Colonic mucosa (tissue), 4 donors: ENCODE results near the gene MB21D2. TPM values are rescaled to one million over a fixed set of nuclear protein-coding genes. Genes with fewer than 3 reads are reported as not detected.

Source experiments
- DNase-seq: peaks from one replicate; pipeline ENCODE4 v3.0.0-alpha.2; 2020
- H3K27ac ChIP-seq: fragments of 200-600 bp; one replicate; pipeline ENCODE4 v1.8.0; 2021
- H3K27me3 ChIP-seq: fragments of 200-600 bp; one replicate; pipeline ENCODE4 v1.8.0; 2021
- H3K36me3 ChIP-seq: fragments of 200-600 bp; one replicate; pipeline ENCODE4 v1.8.0; 2021
- H3K4me1 ChIP-seq: fragments of 200-600 bp; one replicate; pipeline ENCODE4 v1.8.0; 2021; ENCODE audit warnings: mild to moderate bottlenecking
- H3K4me3 ChIP-seq: fragments of 200-600 bp; one replicate; pipeline ENCODE4 v1.8.0; 2021
- H3K9ac ChIP-seq, 2 donors: one replicate each; pipeline ENCODE4 v1.7.0; 2013; ENCODE audit warnings: control low read depth in 2 of 2, low read depth in 2 of 2, low read length in 2 of 2
- H3K9me3 ChIP-seq: fragments of 200-600 bp; one replicate; pipeline ENCODE4 v1.8.0; 2021
- intact Hi-C: fragments of 100-400 bp; cut with DNase I; formaldehyde crosslinking; loops from one replicate; pipeline ENCODE4 v1.14.1; 2022
- total RNA-seq, 2 donors: library from RNA; stranded (reverse); fragmentation: NEBNext Ultra II Directional in 1 of 2; extraction: Animal tissue kit (Norgen Biotek cat#: 25700) in 1 of 2; gene quantifications; one replicate each; pipeline ENCODE4 v1.2.1, GENCODE V29; 2021
- TF ChIP-seq, protein P1 (sequence below): fragments of 200-600 bp; IDR thresholded peaks from one replicate; pipeline ENCODE4 v1.8.0; 2022; ENCODE audit warnings: antibody characterized with exemption, mild to moderate bottlenecking
- donor health status: healthy.
- donor health status: DM: no; HTN: no; CAD: no.
- donor health status: DM: no; HTN: no; CAD: no.

The MB21D2 gene
- total RNA-seq, 2 donors from 2014 or later = 2.8 to 4.4 TPM

DNA sequence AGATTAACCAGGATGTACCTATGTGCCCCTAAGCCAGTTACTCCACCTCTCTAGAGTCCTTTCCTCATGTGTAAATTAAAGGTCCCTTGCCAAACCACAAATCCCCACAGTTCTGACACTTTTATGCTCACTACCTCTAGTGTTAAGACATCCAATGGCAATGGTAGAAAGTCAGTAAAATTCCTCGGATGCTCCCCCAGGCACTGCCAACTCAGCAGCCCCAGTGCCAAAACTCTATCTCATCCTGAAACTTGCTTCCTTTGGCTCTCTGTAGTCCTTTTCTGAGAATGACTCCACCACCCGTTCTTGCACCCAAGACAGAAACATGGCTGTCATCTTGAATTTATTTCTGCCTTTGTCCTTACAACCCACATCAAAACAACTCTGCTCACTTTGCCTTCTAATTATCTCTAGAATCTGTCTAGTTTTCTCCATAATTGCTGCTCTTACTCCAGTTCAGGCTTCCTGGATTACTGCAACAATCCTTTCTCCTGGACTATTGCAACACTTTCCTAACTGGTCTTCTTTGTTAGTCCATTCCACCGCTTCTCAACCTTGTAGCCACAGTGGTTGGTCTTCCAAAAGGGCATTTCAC, 41.6 kb downstream of the MB21D2 start:
- no peak overlapping the region for H3K9ac ChIP-seq
- intact Hi-C loops = no loop called here
- H3K27ac ChIP-seq = no peak overlapping the region
- H3K36me3 ChIP-seq = no peaks in the 10 kb centered on the region
- no peaks in the 10 kb centered on the region for H3K9me3 ChIP-seq
- H3K4me3 ChIP-seq = no peak overlapping the region
- TF ChIP-seq, protein P1, sequence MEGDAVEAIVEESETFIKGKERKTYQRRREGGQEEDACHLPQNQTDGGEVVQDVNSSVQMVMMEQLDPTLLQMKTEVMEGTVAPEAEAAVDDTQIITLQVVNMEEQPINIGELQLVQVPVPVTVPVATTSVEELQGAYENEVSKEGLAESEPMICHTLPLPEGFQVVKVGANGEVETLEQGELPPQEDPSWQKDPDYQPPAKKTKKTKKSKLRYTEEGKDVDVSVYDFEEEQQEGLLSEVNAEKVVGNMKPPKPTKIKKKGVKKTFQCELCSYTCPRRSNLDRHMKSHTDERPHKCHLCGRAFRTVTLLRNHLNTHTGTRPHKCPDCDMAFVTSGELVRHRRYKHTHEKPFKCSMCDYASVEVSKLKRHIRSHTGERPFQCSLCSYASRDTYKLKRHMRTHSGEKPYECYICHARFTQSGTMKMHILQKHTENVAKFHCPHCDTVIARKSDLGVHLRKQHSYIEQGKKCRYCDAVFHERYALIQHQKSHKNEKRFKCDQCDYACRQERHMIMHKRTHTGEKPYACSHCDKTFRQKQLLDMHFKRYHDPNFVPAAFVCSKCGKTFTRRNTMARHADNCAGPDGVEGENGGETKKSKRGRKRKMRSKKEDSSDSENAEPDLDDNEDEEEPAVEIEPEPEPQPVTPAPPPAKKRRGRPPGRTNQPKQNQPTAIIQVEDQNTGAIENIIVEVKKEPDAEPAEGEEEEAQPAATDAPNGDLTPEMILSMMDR = no peak
- no peaks in the 10 kb centered on the region for H3K27me3 ChIP-seq
- DNase-seq = no peak
- no peaks in the 10 kb centered on the region for H3K4me1 ChIP-seq

DNA sequence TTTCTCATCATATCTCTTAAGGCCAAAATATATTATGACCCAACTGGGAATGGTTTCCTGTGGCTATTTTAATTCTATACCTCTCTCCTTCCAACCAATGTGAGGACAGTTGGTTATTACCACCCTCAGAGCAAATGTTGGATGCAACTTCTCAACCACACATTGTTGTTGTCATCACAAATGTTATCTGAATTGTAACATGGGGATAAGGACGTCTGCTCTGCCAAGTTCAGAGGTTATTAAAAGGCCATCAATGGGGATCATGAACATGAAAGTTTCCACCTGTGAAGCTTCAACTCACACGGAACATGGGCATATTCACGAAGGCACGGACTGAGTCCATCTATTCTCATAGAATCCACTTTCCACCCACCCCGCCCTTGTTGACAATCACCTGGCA, 46.8 kb downstream of the MB21D2 start:
- H3K9me3 ChIP-seq = no peaks in the 10 kb centered on the region
- H3K27ac ChIP-seq = no peak overlapping the region
- H3K9ac ChIP-seq = no peak overlapping the region
- intact Hi-C loops = no loop called here
- H3K27me3 ChIP-seq = no peaks in the 10 kb centered on the region
- TF ChIP-seq, protein P1 = no peak
- H3K4me3 ChIP-seq = no peak overlapping the region
- no peaks in the 10 kb centered on the region for H3K36me3 ChIP-seq
- no peaks in the 10 kb centered on the region for H3K4me1 ChIP-seq
- DNase-seq = no peak

DNA sequence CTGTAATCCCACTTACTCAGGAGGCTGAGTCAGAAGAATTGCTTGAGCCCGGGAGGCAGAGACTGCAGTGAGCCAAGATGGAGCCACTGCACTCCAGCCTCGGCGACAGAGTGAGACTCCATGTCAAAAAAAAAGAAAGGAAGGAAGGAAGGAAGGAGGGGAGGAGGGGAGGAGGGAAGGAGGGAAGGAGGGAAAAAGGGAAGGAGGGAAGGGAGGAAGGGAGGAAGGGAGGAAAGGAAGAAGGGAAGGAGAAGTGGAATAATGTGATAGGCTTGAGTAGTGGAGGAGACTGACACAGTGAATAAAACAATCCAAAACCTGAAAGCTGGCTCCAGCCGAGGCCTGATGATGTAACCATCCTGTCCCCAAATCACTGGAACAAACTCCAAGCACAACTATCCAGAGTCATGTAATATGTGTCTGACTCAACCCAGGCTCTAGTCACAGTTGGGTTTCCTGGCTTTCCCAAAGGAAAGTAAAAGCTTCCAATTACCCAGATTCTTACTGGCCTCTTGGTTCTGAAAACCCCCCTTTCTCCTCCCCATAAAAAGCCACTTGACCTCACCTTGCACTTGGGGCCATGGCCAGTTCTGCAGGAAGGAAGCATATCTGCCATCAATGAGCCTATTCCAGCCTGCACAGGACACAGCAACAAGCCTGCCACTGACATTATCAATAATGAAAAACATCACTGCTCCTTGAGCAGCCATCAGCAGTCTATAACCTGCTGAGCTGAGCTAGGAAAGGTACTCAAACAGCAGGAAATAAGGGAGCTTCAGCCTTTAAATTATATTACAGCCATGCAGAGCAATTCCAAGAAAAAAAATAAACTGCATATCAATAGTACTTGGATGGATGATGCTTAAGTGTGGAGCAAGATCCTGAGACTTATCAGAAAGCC, 48.3 kb downstream of the MB21D2 start:
- DNase-seq = no peak
- Histone ChIP-seq H3K27me3 (no peaks in the 10 kb centered on the region), H3K9ac (no peak overlapping the region), H3K9me3 (no peaks in the 10 kb centered on the region), H3K36me3 (no peaks in the 10 kb centered on the region), H3K4me1 (no peaks in the 10 kb centered on the region), H3K4me3 (no peak overlapping the region), H3K27ac (no peak overlapping the region)
- TF ChIP-seq, protein P1 = no peak
- intact Hi-C loops = no loop called here

DNA sequence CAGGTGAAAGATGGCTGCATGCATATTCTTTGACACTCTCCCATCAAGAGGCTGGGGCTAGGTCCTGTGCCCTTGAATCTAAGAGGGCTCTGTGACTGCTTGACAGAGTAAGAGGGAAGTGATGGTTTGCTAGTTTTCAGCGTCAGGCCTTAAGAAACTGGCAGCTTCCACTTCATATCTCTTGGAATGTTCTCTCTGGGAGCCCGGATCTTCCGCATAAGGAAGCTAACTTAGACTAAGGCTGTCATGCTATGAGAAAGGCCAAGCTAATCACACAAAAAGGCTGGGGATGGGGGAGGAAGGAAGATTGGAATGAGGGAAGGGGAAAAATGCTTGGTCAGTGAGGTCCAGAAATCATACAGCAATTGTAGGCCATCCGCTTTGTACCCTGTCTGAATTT, 50.0 kb downstream of the MB21D2 start:
- Histone ChIP-seq H3K27ac (no peak overlapping the region), H3K27me3 (no peaks in the 10 kb centered on the region), H3K36me3 (no peaks in the 10 kb centered on the region), H3K4me1 (no peaks in the 10 kb centered on the region), H3K9ac (no peak overlapping the region), H3K9me3 (no peaks in the 10 kb centered on the region), H3K4me3 (no peak overlapping the region)
- TF ChIP-seq, protein P1 = no peak
- DNase-seq = no peak
- intact Hi-C loops = no loop called here

DNA sequence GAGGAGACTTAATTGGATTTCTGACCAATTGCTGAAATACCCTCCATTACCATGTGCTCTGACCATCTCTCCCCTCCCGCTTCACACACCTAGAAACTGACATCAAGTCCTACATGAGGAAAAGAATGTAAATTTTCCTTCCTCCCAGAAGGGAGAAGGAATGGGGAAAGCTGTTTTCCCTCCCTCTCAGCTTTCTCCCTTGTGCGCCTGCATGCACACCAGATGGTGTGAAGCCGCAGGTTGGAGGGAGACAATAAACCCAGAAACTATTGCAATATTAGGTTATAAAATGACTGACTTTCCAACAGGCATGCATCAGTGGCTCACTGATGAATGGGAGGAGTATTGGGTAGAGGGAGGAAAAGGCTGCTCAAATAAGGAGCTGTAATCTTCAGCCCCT, 50.9 kb downstream of the MB21D2 start:
- Histone ChIP-seq H3K27me3 (no peaks in the 10 kb centered on the region), H3K9ac (no peak overlapping the region), H3K4me3 (no peak overlapping the region), H3K27ac (no peak overlapping the region), H3K9me3 (no peaks in the 10 kb centered on the region), H3K36me3 (no peaks in the 10 kb centered on the region), H3K4me1 (no peaks in the 10 kb centered on the region)
- intact Hi-C loops = no loop called here
- no peak for DNase-seq
- TF ChIP-seq, protein P1 = no peak
